Prostate gland (tissue), 2 donors: ENCODE data around the gene SCD.

Experiments
- CTCF ChIP-seq, 4 experiments: fragments of 200-600 bp in 2 of 4; fragments of 450-650 bp in 2 of 4; sonication (generic) in 2 of 4; IDR thresholded peaks; 1 replicate in 3 of 4; 2 replicates in 1 of 4; pipeline ENCODE4 v1.5.1; 2016 to 2019; ENCODE audit warnings: antibody characterized with exemption in 4 of 4, mild to moderate bottlenecking in 2 of 4, moderate library complexity in 2 of 4
- POLR2A ChIP-seq: fragments of 450-650 bp; IDR thresholded peaks from one replicate; pipeline ENCODE4 v1.6.1; 2016; ENCODE audit warnings: antibody characterized with exemption, mild to moderate bottlenecking

- TF ChIP-seq CTCF (IDR thresholded peaks at IDR 0.05) = peak in 1 of 4 experiments; percentile 4
- peak; percentile 93 for TF ChIP-seq POLR2A
These were observed at the start of gene SCD for GRCh38 chr10:100346765-100347567.
